ENCODE results near the gene STEAP3. TPM values are rescaled to one million over a fixed set of nuclear protein-coding genes. Genes with fewer than 3 reads are reported as not detected.
A peak's percentile ranks its signal among the peaks of the same experiment; 100 is the strongest.

Gene STEAP3
- total RNA-seq, 1 donor = 50.9 TPM

GRCh38 chr2:119229716-119230115 lies 6.1 kb downstream of the STEAP3 start:
- no peak overlapping the region for H3K4me3 ChIP-seq (ENCODE audit: low read depth, low read length)
- no peak for DNase-seq (ENCODE audit: low read depth)
- TF ChIP-seq CTCF (IDR thresholded peaks at IDR 0.05; ENCODE audit: insufficient read depth, low read length) = no peak

- peak; percentile 33 for TF ChIP-seq CTCF (IDR thresholded peaks at IDR 0.05; ENCODE audit: insufficient read depth, low read length)
- peak; percentile 62 for DNase-seq (ENCODE audit: low read depth)
- H3K4me3 ChIP-seq (ENCODE audit: low read depth, low read length) = peak overlapping the region; percentile 9
Observed at GRCh38 chr2:119230219-119231185, 6.9 kb downstream of the STEAP3 start.

- no peak overlapping the region for H3K4me3 ChIP-seq (ENCODE audit: low read depth, low read length)
- TF ChIP-seq CTCF (IDR thresholded peaks at IDR 0.05; ENCODE audit: insufficient read depth, low read length) = no peak
- DNase-seq (ENCODE audit: low read depth) = peak; percentile 21
Observed at GRCh38 chr2:119231975-119232665, 8.5 kb downstream of the STEAP3 start.

- TF ChIP-seq CTCF (IDR thresholded peaks at IDR 0.05; ENCODE audit: insufficient read depth, low read length) = no peak
- H3K4me3 ChIP-seq (ENCODE audit: low read depth, low read length) = no peak overlapping the region
- DNase-seq (ENCODE audit: low read depth) = no peak
Observed at GRCh38 chr2:119232666-119232993, 9.0 kb downstream of the STEAP3 start.

GRCh38 chr2:119233326-119234020 lies 9.8 kb downstream of the STEAP3 start:
- DNase-seq (ENCODE audit: low read depth) = peak; percentile 32
- no peak for TF ChIP-seq CTCF (IDR thresholded peaks at IDR 0.05; ENCODE audit: insufficient read depth, low read length)

More at GRCh38 chr2:119233326-119234020, 9.8 kb downstream of the STEAP3 start:
- no peak overlapping the region for H3K4me3 ChIP-seq (ENCODE audit: low read depth, low read length)

All from fibroblast of the aortic adventitia (primary cell).